Smooth muscle cell (in vitro differentiated cells): ENCODE data around the gene IRX4. TPM values are rescaled to one million over a fixed set of nuclear protein-coding genes. Genes with fewer than 3 reads are reported as not detected.

Experiments used
- DNase-seq: peaks from one replicate; lab custom pipeline; 2025; ENCODE audit not compliant: unreplicated experiment; lab: John Stamatoyannopoulos, UW
- H2AFZ ChIP-seq: fragments of 200-600 bp; sonication (generic); 2 replicates; pipeline ENCODE4 v1.6.0; 2016; ENCODE audit warnings: antibody characterized with exemption, low read depth, mild to moderate bottlenecking
- H3F3A ChIP-seq: fragments of 200-600 bp; sonication (generic); 2 replicates; pipeline ENCODE4 v1.6.0; 2017; ENCODE audit warnings: antibody characterized with exemption, low read depth
- H3K27ac ChIP-seq: fragments of 200-600 bp; sonication (generic); 2 replicates; pipeline ENCODE4 v1.5.1; 2016; ENCODE audit warnings: low read depth, mild to moderate bottlenecking
- H3K27me3 ChIP-seq: fragments of 200-600 bp; sonication (generic); 2 replicates; pipeline ENCODE4 v1.6.1; 2016; ENCODE audit warnings: low read depth, mild to moderate bottlenecking
- H3K36me3 ChIP-seq: fragments of 200-600 bp; sonication (generic); 2 replicates; pipeline ENCODE4 v1.5.1; 2016; ENCODE audit warnings: low read depth
- H3K4me1 ChIP-seq: fragments of 200-600 bp; sonication (generic); 2 replicates; pipeline ENCODE4 v1.5.1; 2016; ENCODE audit warnings: low read depth
- H3K4me2 ChIP-seq: fragments of 200-600 bp; sonication (generic); 2 replicates; pipeline ENCODE4 v1.6.0; 2016; ENCODE audit warnings: mild to moderate bottlenecking
- H3K4me3 ChIP-seq: fragments of 200-600 bp; sonication (generic); 2 replicates; pipeline ENCODE4 v1.5.1; 2016; ENCODE audit warnings: mild to moderate bottlenecking
- H3K79me2 ChIP-seq: fragments of 200-600 bp; sonication (generic); 2 replicates; pipeline ENCODE4 v1.6.0; 2016; ENCODE audit warnings: low read depth, mild to moderate bottlenecking
- H3K9ac ChIP-seq: fragments of 200-600 bp; sonication (generic); 2 replicates; pipeline ENCODE4 v1.6.0; 2016; ENCODE audit warnings: low read depth
- H3K9me3 ChIP-seq: fragments of 200-600 bp; sonication (generic); replicated peaks from 2 replicates; pipeline ENCODE4 v1.5.1; 2016; ENCODE audit warnings: low read depth
- H4K20me1 ChIP-seq: fragments of 200-600 bp; sonication (generic); 2 replicates; pipeline ENCODE4 v1.6.0; 2016; ENCODE audit warnings: low read depth
- CTCF ChIP-seq: fragments of 200-600 bp; sonication (generic); IDR thresholded peaks from 2 replicates; pipeline ENCODE4 v1.5.1; 2017; ENCODE audit warnings: borderline replicate concordance, mild to moderate bottlenecking, antibody characterized with exemption; ENCODE audit not compliant: insufficient read depth, poor library complexity, severe bottlenecking
- WGBS: methylation state at CpG from one replicate; pipeline ENCODE4 v1.1.7; 2016; ENCODE audit warnings: low lambda C conversion rate; 5-methylcytosine and 5-hydroxymethylcytosine counted together
- polyA plus RNA-seq: library from polyadenylated mRNA; unstranded; fragments of >200 nt; fragmentation: Nextera tagmentation; extraction: Ambion mirVana; gene quantifications from 2 replicates; pipeline ENCODE4 v1.2.1, GENCODE V29; 2016
- total RNA-seq: library from RNA; depleted of rRNA; stranded (reverse); fragments of >200 nt; gene quantifications from 2 replicates; pipeline ENCODE4 v1.2.3, GENCODE V29; 2014

Gene IRX4
- total and polyA plus RNA-seq, 2 experiments from 2014 or later = 0.18 to 0.40 TPM

GRCh38 chr5:1915316-1915715 lies 32.6 kb upstream of the IRX4 start:
- Histone ChIP-seq H4K20me1 (no peaks in the 10 kb centered on the region), H3K4me2 (no peak overlapping the region), H3K27ac (no peak overlapping the region), H3K36me3 (no peaks in the 10 kb centered on the region), H3K9me3 (no peaks in the 10 kb centered on the region), H3F3A (no peaks in the 10 kb centered on the region), H3K79me2 (no peaks in the 10 kb centered on the region), H3K9ac (no peak overlapping the region), H3K27me3 (no peaks in the 10 kb centered on the region), H2AFZ (no peak overlapping the region), H3K4me3 (no peak overlapping the region), H3K4me1 (no peaks in the 10 kb centered on the region)
- WGBS = 92% methylated on average over 8 of the region's 8 CpGs
- DNase-seq = no peak
- TF ChIP-seq CTCF = no peak

GRCh38 chr5:1914471-1914870 lies 31.7 kb upstream of the IRX4 start:
- Histone ChIP-seq H3K4me1 (no peaks in the 10 kb centered on the region), H3K4me2 (no peak overlapping the region), H3K9me3 (no peaks in the 10 kb centered on the region), H3K4me3 (no peak overlapping the region), H3F3A (no peaks in the 10 kb centered on the region), H2AFZ (no peak overlapping the region), H4K20me1 (no peaks in the 10 kb centered on the region), H3K9ac (no peak overlapping the region), H3K36me3 (no peaks in the 10 kb centered on the region), H3K27ac (no peak overlapping the region), H3K79me2 (no peaks in the 10 kb centered on the region), H3K27me3 (no peaks in the 10 kb centered on the region)
- TF ChIP-seq CTCF = no peak
- DNase-seq = no peak
- 89% methylated on average over 8 of the region's 8 CpGs for WGBS

DNA sequence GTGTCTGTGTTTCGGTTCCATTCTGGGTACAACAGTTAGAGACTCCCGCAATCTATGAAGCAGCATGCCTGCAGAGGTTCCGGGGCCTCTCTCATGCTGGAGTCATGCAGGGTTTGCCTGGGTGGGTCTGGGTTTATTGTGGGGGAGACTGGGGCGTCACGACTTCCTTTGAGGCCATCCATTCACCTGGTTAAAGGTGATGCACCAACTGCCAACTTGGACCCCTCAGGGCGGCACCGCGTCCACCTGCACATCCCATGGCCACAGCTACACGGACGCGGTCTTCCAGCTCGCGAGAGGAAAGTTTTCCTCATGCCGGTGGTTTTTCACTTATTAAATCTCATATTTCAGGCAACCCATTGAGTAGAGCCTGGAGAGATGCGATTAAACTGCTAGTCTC lies 30.9 kb upstream of the IRX4 start:
- Histone ChIP-seq H3K4me3 (no peak overlapping the region), H3K79me2 (no peaks in the 10 kb centered on the region), H3K4me2 (no peak overlapping the region), H3K9ac (no peak overlapping the region), H3K27ac (no peak overlapping the region), H2AFZ (no peak overlapping the region), H3F3A (no peaks in the 10 kb centered on the region), H3K9me3 (no peaks in the 10 kb centered on the region), H3K4me1 (no peaks in the 10 kb centered on the region), H3K36me3 (no peaks in the 10 kb centered on the region), H3K27me3 (no peaks in the 10 kb centered on the region), H4K20me1 (no peaks in the 10 kb centered on the region)
- DNase-seq = no peak
- TF ChIP-seq CTCF = no peak
- 96% methylated on average over 15 of the region's 15 CpGs for WGBS

- no peaks in the 10 kb centered on the region for H3K9me3 ChIP-seq
- no peak for DNase-seq
- no peaks in the 10 kb centered on the region for H4K20me1 ChIP-seq
- H3K79me2 ChIP-seq = no peaks in the 10 kb centered on the region
- H3K9ac ChIP-seq = no peak overlapping the region
- H3K4me1 ChIP-seq = no peaks in the 10 kb centered on the region
- no peak overlapping the region for H2AFZ ChIP-seq
- no peak overlapping the region for H3K4me3 ChIP-seq
- H3K4me2 ChIP-seq = no peak overlapping the region
- TF ChIP-seq CTCF = no peak
- 90% methylated on average over 17 of the region's 18 CpGs for WGBS
- H3F3A ChIP-seq = no peaks in the 10 kb centered on the region
- H3K27ac ChIP-seq = no peak overlapping the region
- no peaks in the 10 kb centered on the region for H3K27me3 ChIP-seq
- H3K36me3 ChIP-seq = no peaks in the 10 kb centered on the region
Observed at GRCh38 chr5:1912951-1913565, 30.3 kb upstream of the IRX4 start.
